Activated T-helper 1 cell treated with anti-CD3 and anti-CD28 coated beads, Interleukin-12 subunit alpha, Interleukin-12 subunit beta, Interleukin-2, Interleukin-4 antibody, amounts not matched to agents 30 ng/mL and 10 ng/mL and 1 ng/mL, durations not matched to agents 14 hours and 24 hours and 36 hours (primary cell): ENCODE results near the gene CCPG1. TPM values are rescaled to one million over a fixed set of nuclear protein-coding genes. Genes with fewer than 3 reads are reported as not detected.
"Not testable (repeated sequence)": the region's sequence is repeated elsewhere in the genome, so short reads cannot be mapped to it uniquely, and the experiment has no call there.

Experiments
- DNase-seq: peaks from one replicate; pipeline ENCODE4 v3.0.0; 2021; ENCODE audit warnings: low spot score
- H3K27ac Mint-ChIP-seq: one replicate; pipeline ENCODE4 v1.8.0; 2021; ENCODE audit warnings: mild to moderate bottlenecking, mixed read lengths
- H3K27me3 Mint-ChIP-seq: one replicate; pipeline ENCODE4 v1.8.0; 2022; ENCODE audit warnings: mild to moderate bottlenecking, moderate library complexity, mixed read lengths; ENCODE audit not compliant: insufficient read depth
- H3K36me3 Mint-ChIP-seq: one replicate; pipeline ENCODE4 v1.8.0; 2021; ENCODE audit warnings: low read depth, mixed read lengths
- H3K4me1 Mint-ChIP-seq: one replicate; pipeline ENCODE4 v1.8.0; 2021; ENCODE audit warnings: low read depth, mixed read lengths
- H3K4me3 Mint-ChIP-seq: one replicate; pipeline ENCODE4 v1.8.0; 2021; ENCODE audit warnings: mild to moderate bottlenecking, moderate library complexity, mixed read lengths
- H3K9me3 Mint-ChIP-seq: one replicate; pipeline ENCODE4 v1.8.0; 2021; ENCODE audit warnings: mixed read lengths
- intact Hi-C: fragments of 100-400 bp; cut with micrococcal nuclease; formaldehyde crosslinking; loops from one replicate; pipeline ENCODE4 v1.15.1; 2024
- total RNA-seq: library from RNA; stranded (reverse); gene quantifications from 2 replicates; pipeline ENCODE4 v1.2.3, GENCODE V29; 2022

CCPG1 gene
- total RNA-seq, 1 donor from 2014 or later, result 15.0 TPM

DNA sequence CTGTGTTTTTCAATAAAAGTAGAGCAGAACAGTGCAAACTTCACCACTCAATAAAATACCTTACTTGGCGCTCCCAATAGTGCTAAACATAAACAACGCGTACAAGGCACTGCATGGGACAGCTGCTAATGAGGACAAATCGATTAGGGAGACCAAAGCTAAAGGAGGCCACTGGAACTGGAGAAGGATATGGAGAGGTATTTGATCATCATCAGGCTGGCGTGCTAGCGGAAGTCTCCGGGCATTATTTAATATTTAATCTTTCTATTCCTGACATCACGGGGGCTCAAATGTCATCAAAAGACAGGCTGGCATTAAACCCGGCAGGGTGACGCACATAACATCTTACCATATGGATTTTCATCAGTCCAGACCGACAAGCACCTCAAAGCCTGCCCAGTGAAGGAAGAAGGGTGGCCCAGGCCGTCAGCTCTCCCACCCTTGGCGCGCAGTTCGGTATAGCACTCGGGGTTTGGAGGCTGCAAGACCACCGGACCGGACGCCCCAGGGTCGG is 604 bp downstream of the CCPG1 start:
- DNase-seq, result no peak
- H3K27me3 Mint-ChIP-seq, result no peaks in the 10 kb centered on the region
- no peaks in the 10 kb centered on the region for H3K9me3 Mint-ChIP-seq
- H3K4me1 Mint-ChIP-seq, result peaks cover 32% of the 10 kb centered on the region
- H3K27ac Mint-ChIP-seq, result peak overlapping the region; percentile 95
- H3K4me3 Mint-ChIP-seq, result peak overlapping the region; percentile 98
- intact Hi-C loops, result loop anchor here (1.0 to 5.0 kb wide), 8 partner anchors 28 to 835 kb away; partner anchors contain the start of genes PIGB, PIGBOS1 and RFX7
- H3K36me3 Mint-ChIP-seq, result peaks cover 4% of the 10 kb centered on the region

DNA sequence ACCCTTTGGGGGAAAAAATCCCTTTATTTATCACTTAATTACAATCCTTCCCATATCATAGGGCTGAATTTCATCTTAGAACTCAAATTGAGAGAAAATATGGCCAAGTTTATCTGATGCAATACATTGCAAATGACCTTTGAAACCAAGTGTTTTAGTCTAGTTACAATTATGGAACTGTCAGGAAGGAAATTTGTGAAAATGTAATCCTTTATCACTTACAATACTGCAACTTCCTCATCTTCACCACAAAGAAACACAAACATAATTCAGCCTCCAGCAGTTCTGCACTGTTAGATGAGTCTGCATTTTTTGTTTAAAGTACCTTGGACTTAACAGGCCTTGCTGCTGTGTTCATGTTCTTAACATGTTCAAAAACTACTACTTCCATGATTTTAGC is 4.6 kb downstream of the CCPG1 start:
- H3K4me3 Mint-ChIP-seq, result no peak overlapping the region
- peaks cover 9% of the 10 kb centered on the region for H3K36me3 Mint-ChIP-seq
- H3K4me1 Mint-ChIP-seq, result peaks cover 30% of the 10 kb centered on the region
- H3K27ac Mint-ChIP-seq, result peak overlapping the region; percentile 32
- intact Hi-C loops, result no loop called here
- no peaks in the 10 kb centered on the region for H3K27me3 Mint-ChIP-seq
- no peak for DNase-seq
- H3K9me3 Mint-ChIP-seq, result no peaks in the 10 kb centered on the region

DNA sequence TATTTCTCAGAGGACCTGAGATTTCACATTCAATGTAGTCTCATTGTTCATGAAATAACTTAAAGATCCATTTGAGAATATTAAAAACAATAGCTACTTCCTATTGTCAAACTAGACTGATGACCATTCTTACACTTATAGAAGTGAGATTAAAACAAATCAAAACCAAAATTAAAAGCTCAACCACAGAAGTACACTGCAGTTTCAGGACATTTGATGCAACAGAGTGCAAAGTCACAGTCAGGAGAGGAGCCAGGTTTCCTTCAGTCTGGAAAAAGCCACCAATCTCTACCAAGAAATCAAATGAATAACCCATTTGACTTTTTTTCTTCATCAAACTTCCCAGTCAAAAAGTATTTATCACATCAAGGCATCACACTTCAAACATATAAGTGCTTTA is 5.5 kb downstream of the CCPG1 start:
- DNase-seq, result no peak
- peaks cover 13% of the 10 kb centered on the region for H3K36me3 Mint-ChIP-seq
- H3K4me3 Mint-ChIP-seq, result no peak overlapping the region
- peak overlapping the region; percentile 34 for H3K27ac Mint-ChIP-seq
- H3K4me1 Mint-ChIP-seq, result peaks cover 28% of the 10 kb centered on the region
- intact Hi-C loops, result no loop called here
- H3K9me3 Mint-ChIP-seq, result no peaks in the 10 kb centered on the region
- H3K27me3 Mint-ChIP-seq, result no peaks in the 10 kb centered on the region

GRCh38 chr15:55401786-55402246 is 6.3 kb downstream of the CCPG1 start:
- intact Hi-C loops, result no loop called here
- Mint-ChIP-seq H3K4me1 (peaks cover 20% of the 10 kb centered on the region), H3K27ac (peak overlapping the region; percentile 6), H3K36me3 (peaks cover 13% of the 10 kb centered on the region), H3K4me3 (no peak overlapping the region), H3K27me3 (no peaks in the 10 kb centered on the region), H3K9me3 (no peaks in the 10 kb centered on the region)
- no peak for DNase-seq

DNA sequence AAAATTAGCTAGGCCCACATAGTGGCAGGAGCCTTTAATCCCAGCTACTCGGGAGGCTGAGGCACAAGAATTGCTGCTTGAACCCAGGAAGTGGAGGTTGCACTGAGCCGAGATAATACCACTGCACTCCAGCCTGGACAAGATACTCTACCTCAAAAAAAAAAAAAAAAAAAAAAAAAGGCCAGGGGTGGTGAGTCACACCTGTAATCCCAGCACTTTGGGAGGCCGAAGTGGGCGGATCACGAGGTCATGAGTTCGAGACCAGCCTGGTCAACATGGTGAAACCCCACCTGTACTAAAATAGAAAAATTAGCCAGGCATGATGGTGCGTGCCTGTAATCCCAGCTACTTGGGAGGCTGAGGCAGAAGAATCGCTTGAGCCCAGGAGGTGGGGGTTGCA is 8.1 kb downstream of the CCPG1 start:
- H3K9me3 Mint-ChIP-seq, H3K4me3 Mint-ChIP-seq, intact Hi-C loops, DNase-seq, H3K27ac Mint-ChIP-seq, H3K27me3 Mint-ChIP-seq: not testable (repeated sequence)
- peaks cover 20% of the 10 kb centered on the region for H3K4me1 Mint-ChIP-seq
- peaks cover 17% of the 10 kb centered on the region for H3K36me3 Mint-ChIP-seq

- no peak overlapping the region for H3K4me3 Mint-ChIP-seq
- intact Hi-C loops, result no loop called here
- H3K27ac Mint-ChIP-seq, result no peak overlapping the region
- H3K36me3 Mint-ChIP-seq, result peaks cover 17% of the 10 kb centered on the region
- peaks cover 3% of the 10 kb centered on the region for H3K9me3 Mint-ChIP-seq
- DNase-seq, result no peak
- no peaks in the 10 kb centered on the region for H3K27me3 Mint-ChIP-seq
- peaks cover 9% of the 10 kb centered on the region for H3K4me1 Mint-ChIP-seq
Measured at GRCh38 chr15:55398243-55398642, 9.9 kb downstream of the CCPG1 start.

DNA sequence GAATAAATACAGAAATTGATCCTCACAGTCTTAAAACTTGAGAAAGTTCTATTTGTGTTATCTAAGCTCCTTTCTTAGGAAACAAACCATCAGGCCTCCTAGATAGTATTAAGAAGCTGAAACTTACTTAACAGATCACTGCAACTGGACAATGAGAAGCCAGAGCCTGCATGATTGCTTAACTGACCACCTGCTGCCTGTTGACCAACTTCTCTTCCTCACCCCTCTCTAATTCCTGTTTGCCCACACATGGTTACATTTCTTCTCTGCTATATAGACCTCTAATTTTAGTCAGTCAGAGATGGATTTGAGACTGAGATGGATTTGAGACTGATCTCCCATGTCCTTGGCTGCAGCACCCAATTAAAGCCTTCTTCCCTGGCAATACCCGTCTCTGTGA is 13.5 kb downstream of the CCPG1 start:
- H3K4me3 Mint-ChIP-seq, result no peak overlapping the region
- intact Hi-C loops, result no loop called here
- H3K36me3 Mint-ChIP-seq, result peaks cover 17% of the 10 kb centered on the region
- peaks cover 4% of the 10 kb centered on the region for H3K9me3 Mint-ChIP-seq
- H3K27me3 Mint-ChIP-seq, result no peaks in the 10 kb centered on the region
- no peak overlapping the region for H3K27ac Mint-ChIP-seq
- no peaks in the 10 kb centered on the region for H3K4me1 Mint-ChIP-seq
- DNase-seq, result no peak

DNA sequence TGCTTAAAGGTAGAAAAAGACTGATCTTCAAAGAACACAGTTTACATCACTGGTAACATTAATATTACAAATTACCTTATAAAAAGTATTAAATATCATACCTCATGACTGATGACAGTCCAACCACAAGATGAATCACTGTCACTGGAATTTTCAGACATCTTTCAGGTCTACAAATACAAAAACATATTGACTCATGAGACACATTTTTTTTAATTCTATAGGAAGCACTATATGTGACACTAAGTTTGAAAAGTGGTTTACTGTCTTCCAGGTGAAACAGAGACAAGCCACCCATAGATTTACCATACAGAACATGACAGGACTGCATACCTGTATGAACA is 18.9 kb downstream of the CCPG1 start:
- no peak for DNase-seq
- Mint-ChIP-seq H3K4me1 (no peaks in the 10 kb centered on the region), H3K36me3 (peaks cover 3% of the 10 kb centered on the region), H3K27ac (no peak overlapping the region), H3K4me3 (no peak overlapping the region), H3K27me3 (no peaks in the 10 kb centered on the region), H3K9me3 (peaks cover 4% of the 10 kb centered on the region)
- intact Hi-C loops, result no loop called here

GRCh38 chr15:55387027-55387426 is 21.1 kb downstream of the CCPG1 start:
- no peak for DNase-seq
- no peaks in the 10 kb centered on the region for H3K4me1 Mint-ChIP-seq
- H3K4me3 Mint-ChIP-seq, result no peak overlapping the region
- no peak overlapping the region for H3K27ac Mint-ChIP-seq
- no peaks in the 10 kb centered on the region for H3K9me3 Mint-ChIP-seq
- H3K36me3 Mint-ChIP-seq, result peaks cover 8% of the 10 kb centered on the region
- no peaks in the 10 kb centered on the region for H3K27me3 Mint-ChIP-seq
- intact Hi-C loops, result no loop called here

DNA sequence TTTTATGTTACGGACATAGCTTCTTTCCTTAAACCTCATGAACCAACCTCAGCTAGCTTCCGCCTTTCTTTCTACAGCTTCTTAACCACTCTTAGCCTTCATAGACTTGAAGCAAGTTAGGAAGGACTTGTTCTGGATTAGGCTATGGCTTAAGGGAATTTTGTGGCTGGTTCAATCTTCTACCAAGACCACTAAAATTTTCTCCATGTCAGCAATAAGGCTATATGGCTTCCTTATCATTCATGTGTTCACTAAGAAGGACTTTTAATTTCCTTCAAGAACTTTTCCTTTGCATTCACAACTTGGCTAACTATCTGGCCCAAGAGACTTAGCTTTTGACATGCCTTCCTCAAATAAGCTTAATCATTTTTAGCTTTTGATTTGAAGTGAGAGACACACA is 24.5 kb downstream of the CCPG1 start:
- DNase-seq, result no peak
- Mint-ChIP-seq H3K27me3 (no peaks in the 10 kb centered on the region), H3K36me3 (peaks cover 8% of the 10 kb centered on the region), H3K27ac (no peak overlapping the region), H3K4me1 (no peaks in the 10 kb centered on the region), H3K9me3 (no peaks in the 10 kb centered on the region), H3K4me3 (no peak overlapping the region)
- intact Hi-C loops, result no loop called here

GRCh38 chr15:55381595-55381994 is 26.6 kb downstream of the CCPG1 start:
- Mint-ChIP-seq H3K27me3 (no peaks in the 10 kb centered on the region), H3K9me3 (no peaks in the 10 kb centered on the region), H3K36me3 (peaks cover 8% of the 10 kb centered on the region), H3K4me3 (no peak overlapping the region), H3K27ac (no peak overlapping the region), H3K4me1 (no peaks in the 10 kb centered on the region)
- intact Hi-C loops, result no loop called here
- no peak for DNase-seq

DNA sequence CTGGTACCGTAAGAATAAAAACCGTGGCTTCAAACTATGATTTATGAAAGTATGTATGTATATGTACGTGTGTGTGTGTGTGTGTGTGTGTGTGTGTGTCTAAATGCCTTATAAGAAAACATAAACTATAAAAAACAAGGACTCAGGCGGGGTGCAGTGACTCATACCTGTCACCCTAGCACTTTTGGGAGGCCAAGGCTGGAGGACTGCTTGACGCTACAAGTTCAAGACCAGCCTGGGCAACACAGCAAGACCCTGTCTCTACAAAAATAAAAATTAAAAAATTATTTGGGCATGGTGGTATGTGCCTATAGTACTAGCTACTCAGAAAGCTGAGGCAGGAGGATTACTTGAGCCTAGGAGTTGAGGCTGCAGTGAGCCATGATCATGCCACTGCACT is 29.1 kb downstream of the CCPG1 start:
- Mint-ChIP-seq H3K27ac (no peak overlapping the region), H3K9me3 (no peaks in the 10 kb centered on the region), H3K36me3 (peaks cover 13% of the 10 kb centered on the region), H3K27me3 (no peaks in the 10 kb centered on the region), H3K4me3 (no peak overlapping the region), H3K4me1 (no peaks in the 10 kb centered on the region)
- intact Hi-C loops, result no loop called here
- DNase-seq, result no peak

GRCh38 chr15:55372701-55373440 is 35.3 kb downstream of the CCPG1 start:
- Mint-ChIP-seq H3K36me3 (peaks cover 11% of the 10 kb centered on the region), H3K9me3 (no peaks in the 10 kb centered on the region), H3K4me3 (no peak overlapping the region), H3K27ac (peak overlapping the region; percentile 8), H3K4me1 (peaks cover 21% of the 10 kb centered on the region), H3K27me3 (no peaks in the 10 kb centered on the region)
- intact Hi-C loops, result loop anchor here (5.0 kb wide), 1 partner anchor 34 kb away; the partner anchor contains the start of genes CCPG1 and PIERCE2
- DNase-seq, result no peak
